ENCODE measurements around the gene ATP6V0D1. TPM values are rescaled to one million over a fixed set of nuclear protein-coding genes. Genes with fewer than 3 reads are reported as not detected.

Gene ATP6V0D1
- total RNA-seq (100 to 1,000 TPM in 1 of 4 donors, 10 to 100 TPM in 3; 81.2 to 104 (median 87.3) TPM), polyA plus RNA-seq (10 to 100 TPM; 60.2 to 92.4 (median 62.8) TPM)
- long read RNA-seq, donor 1, transcript ATP6V0D1-201 (8 exons, 1,716 nt): major isoform, 142 of 145 reads
- long read RNA-seq, donor 1, partial matches to known transcripts: 1 of 145 reads
- long read RNA-seq, donor 1, other reads (novel, unspliced or antisense): 2 of 145 reads
- long read RNA-seq, donor 2, transcript ATP6V0D1-201 (8 exons, 1,716 nt): major isoform, 170 of 188 reads
- long read RNA-seq, donor 2, partial matches to known transcripts: 5 of 188 reads
- long read RNA-seq, donor 2, other reads (novel, unspliced or antisense): 11 of 188 reads

- H3K27ac ChIP-seq: peak within 1 kb of the TSS; percentile 93
- WGBS, 3 donors: 0 to 1% (median 0%) methylated on average over 55 to 57 of the region's 57 CpGs
- intact Hi-C loops (cut with DNase I): loop anchor here in 1 of 2 donors (5.0 kb wide), 1 partner anchor 36 kb away; no protein-coding TSS in a partner anchor
- ATAC-seq (peak; percentile 97 to 99 (median 98)), DNase-seq (peak; percentile 98 to 100)
- H3K4me1 ChIP-seq: peaks cover 24% of the 10 kb centered on the region
- peak; percentile 89 for TF ChIP-seq CTCF (IDR thresholded peaks at IDR 0.05)
- H3K27me3 ChIP-seq (ENCODE audit: insufficient read depth in 3 of 3, low read length in 2 of 3): no peaks in the 10 kb centered on the region
- H3K4me3 ChIP-seq: peak within 1 kb of the TSS; percentile 93
- peaks cover 0 to 11% of the 10 kb centered on the region in 2 donors for H3K36me3 ChIP-seq (ENCODE audit: insufficient read depth in 1 of 2, low read depth in 1 of 2)
- no peaks in the 10 kb centered on the region for H3K9me3 ChIP-seq
Measured at GRCh38 chr16:67480833-67481560, at the start of gene ATP6V0D1. TSS of gene ATP6V0D1 (minus strand) at chr16:67481157. CDS start at chr16:67481086, 71 bp downstream.

GRCh38 chr16:67530013-67530939 is 49.3 kb upstream of the ATP6V0D1 start:
- no peak for TF ChIP-seq CTCF (IDR thresholded peaks at IDR 0.05)
- 2 to 4% (median 3%) methylated on average over 28 to 48 of the region's 48 CpGs for WGBS, 3 donors
- H3K4me3 ChIP-seq: peak overlapping the region; percentile 70
- no peaks in the 10 kb centered on the region for H3K9me3 ChIP-seq
- H3K36me3 ChIP-seq (ENCODE audit: insufficient read depth in 1 of 2, low read depth in 1 of 2): no peaks in the 10 kb centered on the region
- DNase-seq: peak; percentile 83 to 87
- intact Hi-C loops (cut with DNase I): no loop called here
- no peaks in the 10 kb centered on the region for H3K27me3 ChIP-seq (ENCODE audit: insufficient read depth in 3 of 3, low read length in 2 of 3)
- peak; percentile 74 to 81 (median 79) for ATAC-seq
- peaks cover 17% of the 10 kb centered on the region for H3K4me1 ChIP-seq
- peak overlapping the region; percentile 80 for H3K27ac ChIP-seq

- no peaks in the 10 kb centered on the region for H3K36me3 ChIP-seq (ENCODE audit: insufficient read depth in 1 of 2, low read depth in 1 of 2)
- no peaks in the 10 kb centered on the region for H3K9me3 ChIP-seq
- intact Hi-C loops (cut with DNase I): loop anchor here in 1 of 2 donors (10.0 kb wide), 2 partner anchors 285 to 405 kb away; partner anchors contain the start of genes CTRL and PSMB10
- H3K4me3 ChIP-seq: peak overlapping the region; percentile 70
- DNase-seq: peak in 1 of 2 donors; percentile 64
- peak overlapping the region; percentile 80 for H3K27ac ChIP-seq
- H3K27me3 ChIP-seq (ENCODE audit: insufficient read depth in 3 of 3, low read length in 2 of 3): no peaks in the 10 kb centered on the region
- ATAC-seq: peak; percentile 13 to 43 (median 34)
- H3K4me1 ChIP-seq: peaks cover 17% of the 10 kb centered on the region
- 2 to 4% (median 2%) methylated on average over 16 of the region's 16 CpGs for WGBS, 3 donors
- no peak for TF ChIP-seq CTCF (IDR thresholded peaks at IDR 0.05)
Measured at GRCh38 chr16:67529582-67530012, 48.6 kb upstream of the ATP6V0D1 start.

GRCh38 chr16:67528870-67529581 is 48.1 kb upstream of the ATP6V0D1 start:
- DNase-seq (peak in 1 of 2 donors; percentile 81), ATAC-seq (peak; percentile 34 to 59 (median 42))
- H3K27me3 ChIP-seq (ENCODE audit: insufficient read depth in 3 of 3, low read length in 2 of 3): no peaks in the 10 kb centered on the region
- 1 to 2% (median 1%) methylated on average over 40 to 65 of the region's 65 CpGs for WGBS, 3 donors
- peak overlapping the region; percentile 70 for H3K4me3 ChIP-seq
- no peak for TF ChIP-seq CTCF (IDR thresholded peaks at IDR 0.05)
- H3K4me1 ChIP-seq: peaks cover 17% of the 10 kb centered on the region
- H3K9me3 ChIP-seq: no peaks in the 10 kb centered on the region
- no peaks in the 10 kb centered on the region for H3K36me3 ChIP-seq (ENCODE audit: insufficient read depth in 1 of 2, low read depth in 1 of 2)
- peak overlapping the region; percentile 80 for H3K27ac ChIP-seq
- intact Hi-C loops (cut with DNase I): loop anchor here in 1 of 2 donors (10.0 kb wide), 2 partner anchors 286 to 406 kb away; partner anchors contain the start of genes CTRL and PSMB10

Measured in psoas muscle (tissue), 8 donors.